PFSK-1 (cell line): ENCODE measurements around the gene MYG1.

Experiments
- FOXP2 ChIP-seq: optimal IDR thresholded peaks from 2 replicates; pipeline ENCODE3; 2011; ENCODE audit warnings: borderline replicate concordance, control low read depth, inconsistent platforms; ENCODE audit not compliant: insufficient read depth; ENCODE audit errors: extremely low read length, extremely low read depth
- POLR2AphosphoS5 ChIP-seq: IDR thresholded peaks from 2 replicates; pipeline ENCODE4 v1.6.1; 2012; ENCODE audit warnings: low read depth, mild to moderate bottlenecking, control low read depth, low read length, moderate library complexity
- REST ChIP-seq, 2 experiments: IDR thresholded peaks; 2 replicates each; pipeline versions ENCODE4 v1.6.1 to v1.8.0; 2011 to 2012; ENCODE audit warnings: low read depth in 2 of 2, low read length in 2 of 2, control low read depth in 1 of 2, inconsistent platforms in 1 of 2, mild to moderate bottlenecking in 1 of 2, moderate library complexity in 1 of 2; ENCODE audit not compliant: insufficient read depth in 1 of 2
- SIN3A ChIP-seq: IDR thresholded peaks from 2 replicates; pipeline ENCODE4 v1.6.1; 2012; ENCODE audit warnings: mild to moderate bottlenecking, low read length, moderate library complexity, borderline replicate concordance; ENCODE audit not compliant: insufficient read depth
- TAF1 ChIP-seq: IDR thresholded peaks from 2 replicates; pipeline ENCODE4 v1.6.1; 2012; ENCODE audit warnings: low read length, control low read depth, borderline replicate concordance; ENCODE audit not compliant: insufficient read depth

The MYG1 gene

GRCh38 chr12:53300187-53300586, 692 bp downstream of the MYG1 start:
- TF ChIP-seq SIN3A: no peak
- no peak for TF ChIP-seq FOXP2
- no peak for TF ChIP-seq REST (IDR thresholded peaks at IDR 0.05; ENCODE audit: insufficient read depth in 1 of 2, low read depth in 2 of 2, low read length in 2 of 2)
- no peak for TF ChIP-seq POLR2AphosphoS5
- TF ChIP-seq TAF1: no peak

- no peak; the same call in 1 of the 2 replicates for TF ChIP-seq POLR2AphosphoS5
These were observed 3.4 kb downstream of the MYG1 start for GRCh38 chr12:53302903-53303302.

GRCh38 chr12:53306826-53307225, 7.3 kb downstream of the MYG1 start:
- no peak for TF ChIP-seq SIN3A
- TF ChIP-seq REST (IDR thresholded peaks at IDR 0.05; ENCODE audit: insufficient read depth in 1 of 2, low read depth in 2 of 2, low read length in 2 of 2): no peak
- no peak for TF ChIP-seq TAF1
- TF ChIP-seq FOXP2: no peak
- TF ChIP-seq POLR2AphosphoS5: no peak; the same call in 1 of the 2 replicates

GRCh38 chr12:53308276-53308675, 8.8 kb downstream of the MYG1 start:
- no peak for TF ChIP-seq POLR2AphosphoS5
- no peak for TF ChIP-seq FOXP2
- no peak for TF ChIP-seq REST (IDR thresholded peaks at IDR 0.05; ENCODE audit: insufficient read depth in 1 of 2, low read depth in 2 of 2, low read length in 2 of 2)
- TF ChIP-seq SIN3A: no peak
- TF ChIP-seq TAF1: no peak

GRCh38 chr12:53313996-53314395, 14.5 kb downstream of the MYG1 start:
- TF ChIP-seq SIN3A (no peak), REST (IDR thresholded peaks at IDR 0.05; ENCODE audit: insufficient read depth in 1 of 2, low read depth in 2 of 2, low read length in 2 of 2) (no peak), FOXP2 (no peak), POLR2AphosphoS5 (no peak), TAF1 (no peak)
